Measurements from ENCODE around the gene CYRIA. TPM values are rescaled to one million over a fixed set of nuclear protein-coding genes. Genes with fewer than 3 reads are reported as not detected.

Gene CYRIA
- total RNA-seq, 1 experiment from 2014 or later = 0.19 TPM

- no peak for TF ChIP-seq CTCF (IDR thresholded peaks at IDR 0.05; ENCODE audit: unreplicated experiment)
- H3K27me3 Mint-ChIP-seq (ENCODE audit: unreplicated experiment) = no peaks in the 10 kb centered on the region
- intact Hi-C loops (cut with micrococcal nuclease; ENCODE audit: unreplicated experiment) = no loop called here
- H3K4me3 Mint-ChIP-seq (ENCODE audit: low read depth, unreplicated experiment) = no peak overlapping the region
- H3K4me1 Mint-ChIP-seq (ENCODE audit: low read depth, unreplicated experiment) = peaks cover 25% of the 10 kb centered on the region
- CTCF ChIA-PET = no interaction called here
- H3K9me3 Mint-ChIP-seq (ENCODE audit: low read depth, unreplicated experiment) = no peaks in the 10 kb centered on the region
- no peak for DNase-seq
- no peaks in the 10 kb centered on the region for H3K36me3 Mint-ChIP-seq (ENCODE audit: insufficient read depth, unreplicated experiment)
- no TSS peak for BruUV-seq (replicated peaks)
- no peak overlapping the region for H3K27ac Mint-ChIP-seq (ENCODE audit: unreplicated experiment)
Observed at GRCh38 chr2:16652296-16653082, 13.1 kb downstream of the CYRIA start.

- TF ChIP-seq CTCF (IDR thresholded peaks at IDR 0.05; ENCODE audit: unreplicated experiment) = no peak
- Mint-ChIP-seq H3K27ac (ENCODE audit: unreplicated experiment) (peak overlapping the region; percentile 82), H3K27me3 (ENCODE audit: unreplicated experiment) (no peaks in the 10 kb centered on the region), H3K4me3 (ENCODE audit: low read depth, unreplicated experiment) (peak overlapping the region; percentile 17), H3K9me3 (ENCODE audit: low read depth, unreplicated experiment) (no peaks in the 10 kb centered on the region), H3K36me3 (ENCODE audit: insufficient read depth, unreplicated experiment) (no peaks in the 10 kb centered on the region), H3K4me1 (ENCODE audit: low read depth, unreplicated experiment) (peaks cover 25% of the 10 kb centered on the region)
- peak; percentile 21 for DNase-seq
- intact Hi-C loops (cut with micrococcal nuclease; ENCODE audit: unreplicated experiment) = no loop called here
- CTCF ChIA-PET = interaction anchor here (1.3 to 1.7 kb wide), 2 partner anchors 37 to 42 kb away, joined by 3 to 5 read pairs; no protein-coding TSS in a partner anchor
- no TSS peak for BruUV-seq (replicated peaks)
Observed at GRCh38 chr2:16650287-16651249, 15.1 kb downstream of the CYRIA start.

GRCh38 chr2:16649353-16650286, 16.0 kb downstream of the CYRIA start:
- Mint-ChIP-seq H3K36me3 (ENCODE audit: insufficient read depth, unreplicated experiment) (no peaks in the 10 kb centered on the region), H3K4me3 (ENCODE audit: low read depth, unreplicated experiment) (no peak overlapping the region), H3K9me3 (ENCODE audit: low read depth, unreplicated experiment) (no peaks in the 10 kb centered on the region), H3K27ac (ENCODE audit: unreplicated experiment) (peak overlapping the region; percentile 82), H3K27me3 (ENCODE audit: unreplicated experiment) (no peaks in the 10 kb centered on the region), H3K4me1 (ENCODE audit: low read depth, unreplicated experiment) (peaks cover 25% of the 10 kb centered on the region)
- DNase-seq = no peak
- intact Hi-C loops (cut with micrococcal nuclease; ENCODE audit: unreplicated experiment) = no loop called here
- CTCF ChIA-PET = interaction anchor here (1.3 to 1.7 kb wide), 2 partner anchors 36 to 41 kb away, joined by 3 to 5 read pairs; no protein-coding TSS in a partner anchor
- no peak for TF ChIP-seq CTCF (IDR thresholded peaks at IDR 0.05; ENCODE audit: unreplicated experiment)
- no TSS peak for BruUV-seq (replicated peaks)
